BE2C (cell line): ENCODE results near the gene DDI2.

Experiments
- DNase-seq: peaks from one replicate; pipeline ENCODE4 v3.0.0-alpha.2; 2020
- H3K27me3 ChIP-seq: fragments of 250-450 bp; sonication (Bioruptor Pico); 2 replicates; pipeline ENCODE4 v1.5.1; 2020; ENCODE audit warnings: mild to moderate bottlenecking
- H3K36me3 ChIP-seq: fragments of 250-450 bp; sonication (Bioruptor Pico); 2 replicates; pipeline ENCODE4 v1.5.1; 2020; ENCODE audit warnings: mild to moderate bottlenecking
- H3K4me1 ChIP-seq: fragments of 250-450 bp; sonication (Bioruptor Pico); 2 replicates; pipeline ENCODE4 v1.5.1; 2020
- H3K4me3 ChIP-seq: 2 replicates; pipeline ENCODE4 v1.5.1; 2011; ENCODE audit warnings: low read depth, low read length
- H3K9me3 ChIP-seq: fragments of 250-450 bp; sonication (Bioruptor Pico); 2 replicates; pipeline ENCODE4 v1.5.1; 2020
- TF ChIP-seq, protein P1 (sequence below): IDR thresholded peaks from 2 replicates; pipeline ENCODE4 v1.5.1; 2012; ENCODE audit warnings: mild to moderate bottlenecking, low read depth, low read length

DDI2 gene

DNA sequence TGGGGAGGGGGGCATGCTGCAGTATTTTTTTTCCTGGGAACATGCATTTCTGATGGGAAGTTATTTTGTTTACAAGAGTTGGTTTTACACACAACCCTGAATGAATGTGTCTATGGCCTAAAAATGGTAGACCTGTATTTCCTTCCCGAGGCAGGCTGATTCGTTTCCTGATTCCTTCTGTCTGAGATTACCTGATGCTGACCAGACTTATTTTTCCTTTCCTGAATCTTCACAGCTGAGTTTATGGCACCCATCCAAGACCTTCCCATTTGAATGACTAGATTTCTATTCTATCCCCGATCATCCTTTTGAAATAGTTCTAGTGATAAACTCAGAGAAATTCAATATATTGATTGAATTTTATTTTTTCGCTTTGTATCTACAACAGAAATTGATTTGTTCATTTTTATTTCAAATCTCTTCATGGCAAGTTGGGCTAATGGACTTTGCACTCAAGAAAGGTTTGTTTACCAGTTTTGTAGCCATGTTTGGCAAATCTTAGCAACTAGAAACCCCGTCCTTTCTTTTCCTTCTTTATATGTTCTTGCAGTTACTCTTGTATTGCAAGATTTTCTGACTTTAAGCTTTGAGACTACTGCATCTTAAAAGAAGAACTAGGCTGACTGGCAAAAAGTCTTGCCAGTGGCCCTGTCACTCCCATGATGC lies 51.0 kb downstream of the DDI2 start:
- Histone ChIP-seq H3K4me1 (no peaks in the 10 kb centered on the region), H3K27me3 (no peaks in the 10 kb centered on the region), H3K9me3 (no peaks in the 10 kb centered on the region), H3K4me3 (no peak overlapping the region), H3K36me3 (no peaks in the 10 kb centered on the region)
- DNase-seq: no peak
- TF ChIP-seq, protein P1, sequence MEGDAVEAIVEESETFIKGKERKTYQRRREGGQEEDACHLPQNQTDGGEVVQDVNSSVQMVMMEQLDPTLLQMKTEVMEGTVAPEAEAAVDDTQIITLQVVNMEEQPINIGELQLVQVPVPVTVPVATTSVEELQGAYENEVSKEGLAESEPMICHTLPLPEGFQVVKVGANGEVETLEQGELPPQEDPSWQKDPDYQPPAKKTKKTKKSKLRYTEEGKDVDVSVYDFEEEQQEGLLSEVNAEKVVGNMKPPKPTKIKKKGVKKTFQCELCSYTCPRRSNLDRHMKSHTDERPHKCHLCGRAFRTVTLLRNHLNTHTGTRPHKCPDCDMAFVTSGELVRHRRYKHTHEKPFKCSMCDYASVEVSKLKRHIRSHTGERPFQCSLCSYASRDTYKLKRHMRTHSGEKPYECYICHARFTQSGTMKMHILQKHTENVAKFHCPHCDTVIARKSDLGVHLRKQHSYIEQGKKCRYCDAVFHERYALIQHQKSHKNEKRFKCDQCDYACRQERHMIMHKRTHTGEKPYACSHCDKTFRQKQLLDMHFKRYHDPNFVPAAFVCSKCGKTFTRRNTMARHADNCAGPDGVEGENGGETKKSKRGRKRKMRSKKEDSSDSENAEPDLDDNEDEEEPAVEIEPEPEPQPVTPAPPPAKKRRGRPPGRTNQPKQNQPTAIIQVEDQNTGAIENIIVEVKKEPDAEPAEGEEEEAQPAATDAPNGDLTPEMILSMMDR: no peak

DNA sequence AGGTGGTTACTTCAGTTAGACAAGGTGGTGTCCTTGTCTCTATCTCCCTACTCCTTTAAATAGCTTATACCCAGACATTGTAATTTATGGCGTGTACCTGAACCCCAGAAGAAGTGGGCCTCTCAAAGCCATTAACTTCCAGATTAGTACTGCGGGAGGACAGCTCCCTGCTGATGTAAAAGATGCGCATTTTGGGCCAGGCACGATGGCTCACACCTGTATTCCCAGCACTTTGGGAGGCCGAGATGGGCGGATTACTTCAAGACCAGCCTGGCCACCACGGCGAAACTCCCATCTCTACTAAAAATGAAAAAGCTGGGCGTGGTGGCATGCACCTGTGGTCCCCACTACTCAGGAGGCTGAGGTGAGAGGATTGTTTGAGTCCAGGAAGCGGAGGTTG lies 51.8 kb downstream of the DDI2 start:
- Histone ChIP-seq H3K9me3 (no peaks in the 10 kb centered on the region), H3K27me3 (no peaks in the 10 kb centered on the region), H3K4me3 (no peak overlapping the region), H3K36me3 (no peaks in the 10 kb centered on the region), H3K4me1 (no peaks in the 10 kb centered on the region)
- DNase-seq: no peak
- TF ChIP-seq, protein P1: no peak

DNA sequence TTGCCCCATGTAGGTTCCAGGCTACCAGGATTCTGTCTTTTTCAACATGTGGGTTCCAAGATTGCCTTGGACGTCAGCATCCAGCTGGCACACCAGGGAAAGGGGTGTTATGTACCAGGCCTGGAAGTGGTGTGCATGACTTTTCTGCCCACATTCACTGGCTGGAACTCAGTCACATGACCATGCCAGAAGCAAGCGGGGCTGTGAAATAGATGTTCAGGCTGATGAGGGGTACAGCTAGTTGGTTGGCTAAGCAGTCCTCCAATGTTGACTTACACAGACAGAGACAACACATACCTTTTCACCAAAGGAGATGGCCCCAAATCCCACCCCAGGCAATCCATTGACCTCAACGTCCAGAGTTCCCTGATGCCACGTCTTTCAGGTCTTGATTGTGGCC lies 52.6 kb downstream of the DDI2 start:
- Histone ChIP-seq H3K27me3 (no peaks in the 10 kb centered on the region), H3K36me3 (no peaks in the 10 kb centered on the region), H3K4me1 (no peaks in the 10 kb centered on the region), H3K4me3 (no peak overlapping the region), H3K9me3 (no peaks in the 10 kb centered on the region)
- DNase-seq: no peak
- TF ChIP-seq, protein P1: no peak

DNA sequence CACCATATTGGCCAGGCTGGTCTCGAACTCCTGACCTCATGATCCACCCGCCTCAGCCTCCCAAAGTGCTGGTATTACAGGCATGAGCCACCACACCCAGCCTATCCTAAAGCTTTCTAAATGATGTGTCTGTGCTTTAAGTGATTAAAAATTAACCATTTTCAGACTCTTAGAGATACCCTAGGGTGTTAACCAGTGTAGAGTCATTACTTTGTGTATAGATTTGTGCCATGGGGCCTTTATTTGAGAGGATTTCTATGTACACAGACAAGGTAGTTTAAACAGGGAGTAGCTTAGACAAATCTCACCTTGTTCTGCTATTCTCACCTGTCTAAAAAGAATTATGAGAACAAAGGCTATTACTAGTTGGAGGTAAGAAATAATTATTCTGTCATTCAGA lies 54.2 kb downstream of the DDI2 start:
- Histone ChIP-seq H3K36me3 (no peaks in the 10 kb centered on the region), H3K9me3 (no peaks in the 10 kb centered on the region), H3K4me1 (no peaks in the 10 kb centered on the region), H3K4me3 (no peak overlapping the region), H3K27me3 (no peaks in the 10 kb centered on the region)
- DNase-seq: no peak
- TF ChIP-seq, protein P1: no peak

DNA sequence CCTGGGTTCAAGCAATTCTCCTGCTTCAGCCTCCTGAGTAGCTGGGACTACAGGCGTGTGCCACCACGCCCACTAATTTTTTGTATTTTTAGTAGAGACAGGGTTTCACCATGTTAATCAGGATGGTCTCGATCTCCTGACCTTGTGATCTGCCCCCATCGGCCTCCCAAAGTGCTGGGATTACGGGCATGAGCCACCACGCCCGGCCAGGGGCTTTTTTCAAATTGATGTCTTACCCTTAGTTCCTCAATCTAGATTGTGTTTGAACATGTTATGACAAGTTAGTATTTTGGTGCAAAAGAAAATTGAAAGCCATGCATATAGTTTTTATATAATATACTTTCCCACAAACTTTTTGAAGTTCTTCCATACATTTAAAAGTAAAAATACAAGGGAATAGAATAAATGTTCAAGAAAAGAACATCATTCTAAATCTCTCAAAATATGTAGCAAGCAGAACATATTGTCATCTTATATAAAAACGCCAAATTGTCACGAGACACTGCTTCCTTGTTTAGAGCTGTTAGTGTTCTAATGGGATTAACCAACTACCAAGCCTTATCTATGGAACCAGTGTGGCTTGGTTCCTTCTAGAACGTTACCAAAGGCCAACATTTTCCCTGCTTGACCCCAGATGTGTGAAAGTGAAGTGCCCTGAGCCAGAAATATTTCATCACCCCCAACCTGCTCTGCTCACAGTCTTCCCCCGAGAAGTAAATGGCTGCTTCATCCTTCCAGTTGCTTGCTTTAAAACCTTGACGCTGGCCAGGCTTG lies 57.3 kb downstream of the DDI2 start:
- DNase-seq: no peak

More for the DNA sequence above, 57.3 kb downstream of the DDI2 start:
- Histone ChIP-seq H3K9me3 (no peaks in the 10 kb centered on the region), H3K4me3 (no peak overlapping the region), H3K27me3 (no peaks in the 10 kb centered on the region), H3K36me3 (no peaks in the 10 kb centered on the region), H3K4me1 (no peaks in the 10 kb centered on the region)
- TF ChIP-seq, protein P1: no peak
